HG03103 (cell line): ENCODE data around the gene CCDC198.

ENCODE experiments used
- ATAC-seq: cut with Tn5 transposase; IDR thresholded peaks from one replicate; pipeline ENCODE4 v1.9.1; 2021; ENCODE audit warnings: low read depth; ENCODE audit not compliant: unreplicated experiment

Gene CCDC198

DNA sequence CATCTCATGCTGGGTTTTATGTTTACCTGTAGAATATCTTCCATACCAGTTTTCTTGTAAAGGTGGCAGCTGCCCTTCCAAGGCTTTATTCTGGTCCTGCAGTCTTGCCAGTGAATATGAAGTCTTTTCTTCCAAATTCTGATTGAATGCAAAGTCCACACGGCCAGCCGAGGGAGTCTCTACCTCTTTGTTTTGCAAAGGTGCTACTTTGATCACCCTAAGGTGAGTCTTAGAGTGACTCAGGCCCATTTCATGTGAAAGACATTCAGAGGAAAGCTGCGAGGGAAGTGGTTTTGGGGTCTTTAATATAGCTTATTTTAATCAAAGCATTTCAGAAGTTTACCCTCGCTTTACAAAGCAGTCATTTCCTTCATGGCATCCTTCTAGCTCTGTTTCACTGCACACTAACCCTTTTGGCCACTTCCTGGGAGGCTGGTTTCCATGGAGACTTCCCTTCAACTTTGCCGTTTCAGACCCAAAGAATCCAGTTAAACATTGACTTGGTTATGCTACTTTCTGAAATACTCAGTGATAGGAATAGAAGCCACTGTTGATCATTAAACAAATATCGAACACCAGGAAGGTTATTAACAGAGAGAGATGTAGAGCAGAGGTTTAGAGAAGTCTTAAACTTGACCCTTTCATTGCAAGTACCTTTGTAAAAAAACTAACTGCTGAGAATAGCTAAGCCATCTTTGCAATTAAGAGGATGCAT lies at the start of gene CCDC198:
CCDC198 (minus strand) TSS at position 391 of the 715 bp plus-strand sequence; CDS start at position 249, 142 bp downstream.
- ATAC-seq: peak; percentile 47

DNA sequence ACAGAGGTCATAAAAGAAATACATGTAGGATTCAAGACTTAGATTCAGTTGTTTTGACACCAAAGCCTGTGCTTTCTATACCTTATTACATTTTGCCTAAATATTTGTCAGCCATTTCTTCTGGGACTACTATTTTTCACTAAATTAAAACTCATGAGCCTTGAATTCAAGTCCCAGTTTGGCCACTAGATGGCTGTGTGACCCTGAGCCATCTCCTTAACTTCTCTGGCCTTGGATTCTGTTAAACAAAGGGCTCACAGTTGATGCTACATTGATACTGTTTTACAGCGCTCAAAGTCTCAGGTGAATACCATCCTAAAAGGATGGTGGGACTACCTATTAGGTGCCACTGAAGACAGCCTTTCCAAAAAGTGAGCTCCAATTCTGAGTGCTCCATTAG lies 39.6 kb upstream of the CCDC198 start:
- no peak for ATAC-seq

DNA sequence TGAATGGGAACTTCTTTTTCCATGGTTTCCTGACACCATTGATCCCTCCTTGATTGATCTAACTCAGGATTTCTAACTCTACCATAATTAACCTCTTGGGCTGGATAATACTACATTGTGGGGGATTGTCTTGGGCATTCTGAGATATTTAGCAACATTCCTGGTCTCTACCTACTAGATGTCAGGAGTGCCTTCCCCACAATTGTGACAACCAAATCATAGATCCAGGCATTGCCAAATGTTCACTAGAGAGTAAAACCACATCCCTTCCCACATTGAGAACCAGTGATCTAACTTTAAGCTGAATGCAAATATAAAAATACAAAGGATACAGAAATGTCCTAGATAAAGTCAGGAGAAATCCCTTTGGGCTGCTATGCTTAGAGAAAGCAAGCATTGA lies 36.9 kb upstream of the CCDC198 start:
- no peak for ATAC-seq

GRCh38 chr14:57526942-57527341 lies 33.3 kb upstream of the CCDC198 start:
- no peak for ATAC-seq

DNA sequence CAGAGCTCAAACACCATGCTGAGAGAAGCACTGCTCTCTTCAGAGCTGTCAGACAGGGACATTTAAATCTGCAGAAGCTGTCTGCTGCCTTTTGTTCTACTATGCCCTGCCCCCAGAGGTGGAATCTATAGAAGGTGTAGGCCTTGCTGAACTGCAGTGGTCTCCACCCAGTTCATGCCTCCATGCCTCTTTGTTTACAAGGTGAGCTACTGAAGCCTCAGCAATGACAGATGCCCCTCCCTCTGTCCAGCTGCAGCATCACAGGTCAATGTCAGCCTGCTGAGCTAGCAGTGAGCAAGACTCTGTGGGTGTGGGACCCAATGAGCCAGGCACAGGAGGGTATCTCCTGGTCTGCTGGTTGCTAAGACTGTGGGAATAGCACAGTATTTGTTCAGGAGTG lies 25.4 kb upstream of the CCDC198 start:
- ATAC-seq: no peak

GRCh38 chr14:57512220-57512619 lies 18.6 kb upstream of the CCDC198 start:
- ATAC-seq: no peak

- ATAC-seq: no peak
Observed at GRCh38 chr14:57508756-57509155, 15.1 kb upstream of the CCDC198 start.

GRCh38 chr14:57502586-57503254 lies 9.1 kb upstream of the CCDC198 start:
- no peak for ATAC-seq

- ATAC-seq: no peak
Observed at GRCh38 chr14:57501039-57501557, 7.4 kb upstream of the CCDC198 start.

GRCh38 chr14:57498659-57499058 lies 5.0 kb upstream of the CCDC198 start:
- no peak for ATAC-seq

DNA sequence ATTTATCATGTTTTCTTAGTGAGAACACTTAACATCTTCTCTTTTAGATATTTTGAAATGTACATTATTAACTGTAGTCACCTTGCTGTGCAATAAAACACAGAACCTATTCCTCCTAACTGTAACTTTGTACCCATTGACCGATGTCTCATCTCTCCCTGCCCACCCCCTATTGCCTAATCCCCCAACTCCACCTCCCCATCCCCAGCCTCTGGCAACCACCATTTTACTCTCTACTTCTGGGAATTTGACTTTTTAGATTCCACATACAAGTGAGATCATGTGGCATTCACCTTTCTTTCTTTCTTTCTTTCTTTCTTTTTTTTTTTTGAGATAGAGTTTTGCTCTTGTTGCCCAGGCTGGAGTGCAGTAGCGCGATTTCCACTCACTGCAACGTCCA lies 4.4 kb upstream of the CCDC198 start:
- ATAC-seq: no peak

- ATAC-seq: no peak
Observed at GRCh38 chr14:57495416-57495815, 1.8 kb upstream of the CCDC198 start.

- ATAC-seq: no peak
Observed at GRCh38 chr14:57492859-57493258, 798 bp downstream of the CCDC198 start.

DNA sequence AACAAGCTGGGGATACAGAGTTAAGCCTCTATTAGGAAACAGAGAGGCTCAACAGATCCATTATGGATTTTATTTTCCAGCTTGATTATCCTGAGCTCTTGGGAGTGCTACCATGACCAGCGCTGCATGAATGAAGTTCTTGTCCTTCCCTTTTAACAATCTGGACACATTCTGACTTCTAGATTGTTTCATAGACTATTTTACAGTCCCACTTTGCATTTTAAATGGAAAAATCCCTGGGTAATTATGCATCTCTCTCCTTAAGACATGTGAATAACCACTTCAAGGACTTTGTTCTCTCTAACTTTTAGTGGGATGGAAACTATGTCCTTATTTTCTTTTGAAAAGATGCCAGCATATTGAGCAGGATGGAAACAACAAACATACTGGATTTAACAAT lies 2.0 kb downstream of the CCDC198 start:
- no peak for ATAC-seq

DNA sequence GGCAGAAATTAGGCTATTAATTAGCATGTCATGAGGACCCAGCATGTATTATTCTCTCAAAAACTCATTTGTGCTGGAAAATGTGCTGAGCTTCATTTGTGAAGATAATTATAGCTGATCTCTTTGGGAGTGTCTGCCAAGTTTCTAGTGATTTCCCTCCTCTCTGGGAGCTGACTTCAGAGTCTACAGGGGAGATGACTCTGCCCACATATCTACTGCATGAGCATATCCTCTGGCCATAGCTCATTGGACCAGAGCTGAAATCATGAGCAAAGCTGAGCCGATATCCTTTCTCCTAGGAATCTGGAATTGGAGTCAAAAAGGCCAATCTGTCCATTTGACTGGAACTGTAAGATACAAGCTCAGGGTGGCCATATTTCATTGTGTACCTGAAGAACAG lies 5.9 kb downstream of the CCDC198 start:
- no peak for ATAC-seq

DNA sequence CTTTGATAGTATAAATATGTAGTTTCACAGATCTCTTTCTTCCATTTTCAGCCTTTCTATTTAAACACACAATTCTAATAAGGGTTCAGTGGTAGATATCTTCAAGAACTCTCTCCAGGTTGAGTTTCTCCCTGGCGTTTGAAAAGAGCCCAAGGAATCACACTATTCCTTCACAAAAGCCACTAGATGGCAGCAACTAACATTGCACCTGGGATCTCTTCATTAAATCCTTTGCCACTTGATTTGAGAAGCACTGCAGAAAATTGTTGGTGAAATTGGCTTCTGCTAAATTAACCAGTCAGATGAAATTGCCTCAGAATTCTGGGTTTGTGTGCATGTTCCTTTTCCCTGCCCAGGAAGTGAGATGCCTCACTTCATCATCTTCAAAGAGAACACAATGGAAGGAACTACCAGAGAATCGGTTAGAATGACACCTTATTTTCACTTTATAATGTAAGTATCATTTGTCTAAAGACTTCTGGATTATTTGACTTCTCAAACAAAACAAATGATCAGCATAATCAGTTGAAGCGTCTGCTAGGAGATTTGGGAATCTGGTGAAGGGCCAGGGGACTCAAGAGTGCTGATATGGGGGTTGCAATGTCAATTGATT lies 6.8 kb downstream of the CCDC198 start:
- no peak for ATAC-seq

DNA sequence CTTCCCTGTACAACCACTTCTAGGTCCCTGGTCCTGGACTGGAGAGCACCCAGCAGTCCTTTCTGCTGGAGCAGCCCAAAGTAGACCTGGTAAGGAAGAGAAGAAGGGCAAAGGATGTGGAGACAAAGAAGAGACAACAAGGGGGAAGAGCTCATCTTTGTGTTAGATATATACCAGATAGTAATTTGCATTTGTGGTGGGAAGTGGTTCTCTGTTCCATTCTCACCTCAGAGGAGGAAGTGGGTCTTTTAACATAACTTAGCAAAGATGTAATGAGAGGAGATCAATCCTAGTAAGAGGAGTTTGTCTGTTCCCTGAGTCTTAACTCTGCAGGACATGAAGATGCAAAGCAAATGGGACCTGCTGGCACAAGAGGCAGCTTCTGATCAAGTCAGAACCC lies 8.0 kb downstream of the CCDC198 start:
- peak; percentile 93 for ATAC-seq

GRCh38 chr14:57482120-57482519 lies 11.5 kb downstream of the CCDC198 start:
- no peak for ATAC-seq

- no peak for ATAC-seq
Observed at GRCh38 chr14:57480051-57480450, 13.6 kb downstream of the CCDC198 start.

GRCh38 chr14:57479197-57479596 lies 14.5 kb downstream of the CCDC198 start:
- no peak for ATAC-seq

GRCh38 chr14:57478050-57478449 lies 15.6 kb downstream of the CCDC198 start:
- ATAC-seq: no peak

- no peak for ATAC-seq
Observed at GRCh38 chr14:57470909-57471308, 22.7 kb downstream of the CCDC198 start.
